Mammary epithelial cell (primary cell): ENCODE data around the gene MATN1.

Source experiments
- EZH2 ChIP-seq: IDR thresholded peaks from 2 replicates; pipeline ENCODE4 v1.6.1; 2012; ENCODE audit warnings: low read length, inconsistent platforms, borderline replicate concordance
- TF ChIP-seq, protein P1 (sequence below), 2 donors: IDR thresholded peaks in 1 of 2; conservative IDR thresholded peaks in 1 of 2; 2 replicates each; pipeline ENCODE4 v1.5.1; 2011 to 2012; ENCODE audit warnings: inconsistent platforms in 2 of 2, low read length in 2 of 2, mild to moderate bottlenecking in 2 of 2, control low read depth in 1 of 2, low read depth in 1 of 2; ENCODE audit not compliant: insufficient read depth in 1 of 2; ENCODE audit errors: extremely low read depth in 1 of 2

DNA sequence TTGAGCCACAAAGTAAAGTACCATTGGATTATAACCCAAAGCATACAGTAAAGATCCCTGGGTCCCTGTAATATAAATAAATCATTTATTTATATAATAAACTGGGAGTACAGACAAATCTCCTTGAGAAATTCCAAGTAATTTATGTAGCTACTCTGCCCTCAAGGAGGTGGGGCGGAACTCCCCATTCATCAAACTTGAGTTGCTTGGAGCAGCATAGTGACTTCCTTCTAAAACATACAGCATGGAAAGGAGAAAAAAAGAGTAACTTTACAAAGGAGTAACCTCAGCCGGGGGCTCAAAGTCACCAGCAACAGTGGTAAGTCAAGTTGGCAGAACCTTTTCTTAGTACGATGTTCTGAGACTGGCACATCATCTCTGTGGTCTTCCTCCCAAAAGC is 29.7 kb upstream of the MATN1 start:
- no peak for TF ChIP-seq EZH2
- TF ChIP-seq, protein P1, sequence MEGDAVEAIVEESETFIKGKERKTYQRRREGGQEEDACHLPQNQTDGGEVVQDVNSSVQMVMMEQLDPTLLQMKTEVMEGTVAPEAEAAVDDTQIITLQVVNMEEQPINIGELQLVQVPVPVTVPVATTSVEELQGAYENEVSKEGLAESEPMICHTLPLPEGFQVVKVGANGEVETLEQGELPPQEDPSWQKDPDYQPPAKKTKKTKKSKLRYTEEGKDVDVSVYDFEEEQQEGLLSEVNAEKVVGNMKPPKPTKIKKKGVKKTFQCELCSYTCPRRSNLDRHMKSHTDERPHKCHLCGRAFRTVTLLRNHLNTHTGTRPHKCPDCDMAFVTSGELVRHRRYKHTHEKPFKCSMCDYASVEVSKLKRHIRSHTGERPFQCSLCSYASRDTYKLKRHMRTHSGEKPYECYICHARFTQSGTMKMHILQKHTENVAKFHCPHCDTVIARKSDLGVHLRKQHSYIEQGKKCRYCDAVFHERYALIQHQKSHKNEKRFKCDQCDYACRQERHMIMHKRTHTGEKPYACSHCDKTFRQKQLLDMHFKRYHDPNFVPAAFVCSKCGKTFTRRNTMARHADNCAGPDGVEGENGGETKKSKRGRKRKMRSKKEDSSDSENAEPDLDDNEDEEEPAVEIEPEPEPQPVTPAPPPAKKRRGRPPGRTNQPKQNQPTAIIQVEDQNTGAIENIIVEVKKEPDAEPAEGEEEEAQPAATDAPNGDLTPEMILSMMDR (conservative IDR thresholded peaks at IDR 0.05 in 1 of 2, IDR thresholded peaks at IDR 0.05 in 1 of 2; ENCODE audit: extremely low read depth in 1 of 2, insufficient read depth in 1 of 2, low read depth in 1 of 2, low read length in 2 of 2): no peak
